Cardiac ventricle fibroblast (primary cell): ENCODE measurements around the gene POLD4. TPM values are rescaled to one million over a fixed set of nuclear protein-coding genes. Genes with fewer than 3 reads are reported as not detected.

ENCODE experiments used
- total RNA-seq: library from RNA; depleted of rRNA; stranded (reverse); fragments of >200 nt; gene quantifications from 2 replicates; pipeline ENCODE4 v1.2.3, GENCODE V29; 2015

Gene POLD4
- total RNA-seq = 91.0 and 113 TPM in 2 replicates

DNA sequence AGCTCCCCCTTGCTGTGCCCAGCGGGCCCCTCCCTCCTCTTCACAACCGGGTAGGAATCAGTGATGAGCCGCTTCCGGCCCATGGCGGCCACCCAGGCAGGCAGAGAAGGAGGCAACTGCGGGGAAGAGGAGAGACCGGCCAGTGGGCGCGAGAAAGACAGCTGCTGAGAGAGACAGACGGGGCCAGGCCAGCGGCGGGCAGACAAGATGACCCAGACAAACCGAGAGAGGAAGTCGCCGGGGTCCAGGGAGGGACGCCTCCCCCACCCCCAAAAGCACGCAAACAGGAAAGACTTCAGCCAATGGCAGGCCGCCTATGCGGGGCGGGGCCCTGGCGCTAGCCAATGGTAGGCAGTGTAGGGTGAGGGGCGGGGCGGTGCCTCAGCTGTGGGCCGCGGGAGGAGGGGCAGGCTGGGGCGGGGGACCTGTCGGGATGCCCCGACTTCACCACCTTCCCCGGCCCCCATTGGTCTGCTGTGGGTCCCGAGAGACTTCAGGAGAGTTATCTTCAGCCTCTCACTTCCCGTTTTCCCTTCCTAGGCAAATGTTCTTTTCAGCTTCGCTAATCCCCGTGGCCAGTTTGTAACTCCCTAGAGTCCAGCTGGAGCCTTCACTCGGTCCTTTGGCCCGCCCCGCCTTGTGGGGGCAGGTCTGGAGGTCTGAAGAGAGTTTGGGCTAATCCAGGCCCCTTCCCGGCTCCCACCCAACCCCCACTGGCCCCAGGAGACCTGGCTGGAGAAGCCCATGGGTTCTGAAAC is at the start of gene POLD4:
POLD4 (minus strand) TSS at position 230 of the 758 bp plus-strand sequence; CDS start at position 83, 147 bp downstream.

DNA sequence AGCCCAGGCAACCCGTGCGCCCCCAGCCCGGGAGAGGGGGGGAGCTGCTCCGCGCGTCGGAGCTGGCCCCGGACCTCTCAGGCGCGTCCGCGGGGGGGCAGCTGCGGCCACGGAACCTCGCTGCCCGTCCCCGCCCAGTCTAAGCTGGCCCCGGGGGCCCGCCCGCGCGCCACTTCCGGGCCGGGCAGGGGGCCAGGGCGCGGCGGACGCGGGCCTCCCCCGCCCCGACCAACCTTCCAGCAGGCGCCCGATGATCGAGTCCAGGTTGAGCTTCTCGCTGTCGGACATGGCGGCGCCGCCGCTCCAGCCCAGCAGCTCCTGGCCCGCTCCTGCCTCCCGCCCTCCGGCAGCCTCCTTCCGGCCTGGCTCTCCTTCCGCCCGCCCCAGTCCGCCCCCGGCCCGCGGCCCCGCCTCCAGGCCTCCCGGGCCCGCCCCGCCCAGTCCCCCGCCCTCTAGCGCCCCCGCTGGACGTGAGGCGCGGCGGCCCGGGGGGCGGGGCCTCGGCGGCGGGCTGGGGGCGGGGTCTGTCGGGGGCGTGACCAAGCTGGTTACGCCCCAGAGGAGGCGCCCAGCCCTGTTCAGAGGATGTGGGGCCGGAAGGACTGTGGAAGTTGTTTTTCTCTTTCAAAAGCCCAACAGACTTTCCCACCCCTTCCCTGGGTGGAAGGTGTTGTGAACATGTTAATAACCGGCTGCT is 48.3 kb upstream of the POLD4 start, which contains the start of gene PPP1CA:
PPP1CA (minus strand) TSS at position 364 of the 697 bp plus-strand sequence; CDS start at position 288, 76 bp downstream.

DNA sequence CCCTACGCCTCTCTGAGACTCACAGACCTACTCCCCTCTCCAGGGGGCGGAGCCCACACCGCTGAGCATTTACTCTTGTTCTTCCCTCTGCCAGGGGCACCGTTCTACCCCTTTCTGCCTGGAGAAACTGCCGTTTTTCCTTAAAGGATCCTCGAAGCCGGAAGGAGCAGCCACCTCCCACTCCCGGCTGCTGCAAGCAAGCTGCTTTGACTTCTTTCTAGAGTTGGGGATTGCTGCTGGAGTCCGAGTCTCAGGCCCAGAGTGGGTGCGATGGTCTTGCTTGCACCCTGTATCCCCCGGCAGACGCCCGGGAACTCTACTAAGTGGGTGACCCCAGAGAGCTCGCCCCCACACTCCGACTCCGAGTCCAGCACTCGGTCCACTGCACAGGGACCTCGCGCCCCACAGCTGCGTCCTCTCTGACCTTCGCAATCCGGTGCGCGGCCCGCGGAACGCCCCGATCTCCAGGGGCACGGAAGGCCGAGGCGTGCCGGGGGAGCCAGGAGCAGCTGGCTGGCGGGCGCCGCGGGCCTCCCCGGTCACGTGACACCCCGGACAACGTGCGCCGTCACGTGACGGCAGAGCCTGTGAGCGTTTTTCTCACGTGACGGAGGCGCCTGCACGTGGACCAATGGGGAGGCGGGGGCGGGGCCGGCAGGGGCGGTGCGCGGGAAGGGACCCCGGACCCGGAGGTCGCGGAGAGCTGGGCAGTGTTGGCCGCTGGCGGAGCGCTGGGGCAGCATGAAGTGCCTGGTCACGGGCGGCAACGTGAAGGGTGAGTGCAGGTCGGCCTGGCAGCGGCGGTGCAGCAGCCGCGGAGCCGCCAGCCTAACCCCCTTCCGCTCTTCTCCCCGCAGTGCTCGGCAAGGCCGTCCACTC is 38.2 kb upstream of the POLD4 start, which contains the start of gene RAD9A:
RAD9A (plus strand) TSS at position 683 of the 879 bp plus-strand sequence; CDS start at position 742, 59 bp downstream.

DNA sequence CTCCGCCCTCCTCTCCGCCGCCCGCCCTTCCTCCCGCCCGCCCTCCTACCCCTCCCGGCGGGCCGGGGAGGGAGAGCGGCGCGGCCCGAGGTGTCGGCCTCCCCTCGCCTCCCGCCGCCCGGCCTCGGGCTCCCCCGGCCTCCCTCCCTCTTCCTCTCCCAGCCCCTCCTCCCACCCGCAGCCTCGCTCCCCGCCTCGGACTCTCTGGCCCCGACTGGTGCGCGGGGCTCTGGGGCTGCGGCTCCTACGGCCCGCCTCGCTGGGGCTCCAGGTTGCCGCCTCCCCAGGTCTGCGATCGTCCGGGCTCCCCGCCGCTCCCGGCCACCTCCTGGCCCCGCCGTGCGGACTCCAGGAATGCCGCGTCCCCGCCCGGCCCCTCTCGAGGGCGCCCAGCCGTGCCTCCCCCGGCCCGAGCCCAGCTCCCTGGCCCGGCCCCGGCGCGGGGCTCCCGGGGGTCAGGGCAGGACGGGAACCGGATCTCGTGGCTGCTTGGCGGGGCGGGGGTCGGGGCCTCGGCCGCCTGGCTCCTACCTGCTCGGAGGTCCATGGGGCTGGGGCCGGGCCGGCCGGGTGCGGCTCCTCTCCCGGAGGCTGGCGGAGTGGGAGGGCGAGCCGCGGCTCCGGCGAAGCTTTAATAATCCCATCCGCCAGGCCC is 19.8 kb upstream of the POLD4 start, which contains the start of gene CLCF1:
CLCF1 (minus strand) TSS at position 606 of the 655 bp plus-strand sequence; CDS start at position 547, 59 bp downstream.

DNA sequence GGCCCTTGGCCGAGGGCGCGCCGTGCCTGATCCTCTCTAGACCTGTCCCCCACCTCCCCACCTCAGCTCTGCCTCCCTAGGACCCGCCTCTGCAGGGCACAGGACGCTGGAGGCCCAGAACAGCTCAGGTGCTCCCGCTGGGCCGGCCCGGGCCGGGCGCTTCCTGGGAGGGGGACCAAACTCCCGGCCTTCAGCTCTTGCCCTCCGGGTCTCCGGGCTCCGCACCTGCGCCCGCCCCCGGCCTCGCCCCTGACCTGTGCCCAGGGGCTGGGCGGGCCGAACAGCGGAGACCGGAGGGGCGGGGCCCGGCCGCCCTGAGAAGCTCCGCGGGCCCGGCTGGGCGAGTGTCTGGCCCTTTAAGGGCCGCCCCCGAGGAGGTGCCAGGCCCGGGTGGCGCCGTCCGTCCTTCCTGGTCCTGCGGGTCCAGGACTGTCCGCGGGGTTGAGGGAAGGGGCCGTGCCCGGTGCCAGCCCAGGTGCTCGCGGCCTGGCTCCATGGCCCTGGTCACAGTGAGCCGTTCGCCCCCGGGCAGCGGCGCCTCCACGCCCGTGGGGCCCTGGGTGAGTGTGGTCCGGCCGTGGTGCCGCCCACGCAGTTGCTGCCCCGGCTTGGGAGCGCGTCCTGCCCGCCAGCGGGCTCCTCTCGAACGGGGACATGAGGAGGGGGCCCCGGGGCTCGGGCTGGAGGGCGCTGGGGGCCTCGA is 50.1 kb downstream of the POLD4 start, which contains the start of gene SSH3:
SSH3 (plus strand) TSS at position 399 of the 703 bp plus-strand sequence; CDS start at position 495, 96 bp downstream.

Other genes starting within 250 kb of the POLD4 start
- gene KDM2A, start 234.3 kb downstream of the POLD4 start, total RNA-seq = 31.3 and 31.6 TPM in 2 replicates
- gene GRK2, start 87.1 kb downstream of the POLD4 start, total RNA-seq = 25.4 and 28.3 TPM in 2 replicates
- gene ANKRD13D, start 64.2 kb downstream of the POLD4 start, total RNA-seq = 16.6 and 29.9 TPM in 2 replicates
- gene SSH3, start 50.0 kb downstream of the POLD4 start, total RNA-seq = 22.4 and 23.3 TPM in 2 replicates
- gene CLCF1, start 20.1 kb upstream of the POLD4 start, total RNA-seq = 8.2 and 8.4 TPM in 2 replicates
- gene RAD9A, start 38.4 kb upstream of the POLD4 start, total RNA-seq = 4.2 and 7.1 TPM in 2 replicates
- gene PPP1CA, start 48.3 kb upstream of the POLD4 start, total RNA-seq = 105 and 122 TPM in 2 replicates
- not detected in 2 replicates for gene TBC1D10C, start 50.5 kb upstream of the POLD4 start, total RNA-seq
- 0.05 TPM in 1 of 2 replicates, not detected in the other for gene CARNS1, start 62.1 kb upstream of the POLD4 start, total RNA-seq
- gene RPS6KB2, start 74.9 kb upstream of the POLD4 start, total RNA-seq = 14.9 and 28.5 TPM in 2 replicates
- not detected in 2 replicates for gene PTPRCAP, start 84.1 kb upstream of the POLD4 start, total RNA-seq
- 62.4 and 70.1 TPM in 2 replicates for gene CORO1B, start 89.9 kb upstream of the POLD4 start, total RNA-seq
- gene GPR152, start 99.2 kb upstream of the POLD4 start, total RNA-seq = not detected in 2 replicates
- gene CABP4, start 101.8 kb upstream of the POLD4 start, total RNA-seq = not detected in 2 replicates
- gene TMEM134, start 115.7 kb upstream of the POLD4 start, total RNA-seq = 67.5 and 69.0 TPM in 2 replicates
- gene AIP, start 129.5 kb upstream of the POLD4 start, total RNA-seq = 46.8 and 62.4 TPM in 2 replicates
- 17.0 and 20.1 TPM in 2 replicates for gene PITPNM1, start 151.8 kb upstream of the POLD4 start, total RNA-seq
- 29.5 and 35.6 TPM in 2 replicates for gene CDK2AP2, start 154.6 kb upstream of the POLD4 start, total RNA-seq
- gene CABP2, start 169.9 kb upstream of the POLD4 start, total RNA-seq = not detected in 2 replicates
- 422 and 531 TPM in 2 replicates for gene GSTP1, start 230.3 kb upstream of the POLD4 start, total RNA-seq